Measurements from ENCODE around the gene KMT5C.

KMT5C gene

GRCh38 chr19:55304279-55304978, 35.2 kb upstream of the KMT5C start:
- no peak overlapping the region for H3K27ac ChIP-seq

DNA sequence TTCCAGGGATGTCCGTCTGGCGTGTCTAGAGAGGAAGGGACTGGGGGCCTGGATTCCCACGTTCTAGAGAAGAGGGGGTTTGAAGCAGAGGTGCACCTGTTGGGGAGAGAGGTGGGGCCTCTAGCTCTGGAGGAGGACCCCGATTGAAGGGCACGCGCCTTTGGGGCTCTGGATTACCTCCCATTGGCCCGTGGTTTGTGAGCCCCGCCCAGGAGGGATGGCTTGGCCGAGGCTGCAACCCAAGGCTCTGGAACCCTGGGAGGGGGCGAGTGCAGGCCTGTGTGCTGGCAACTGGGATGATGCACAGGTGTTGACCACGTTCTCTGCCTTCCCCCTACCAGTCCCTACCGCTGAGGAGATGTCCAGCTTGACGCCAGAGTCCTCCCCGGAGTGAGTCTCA, 34.7 kb upstream of the KMT5C start:
- H3K27ac ChIP-seq = no peak overlapping the region
- TF ChIP-seq CTCF (conservative IDR thresholded peaks at IDR 0.05) = no peak

More at GRCh38 chr19:55304279-55304978, 35.2 kb upstream of the KMT5C start:
- no peak for TF ChIP-seq CTCF (conservative IDR thresholded peaks at IDR 0.05)

GRCh38 chr19:55305491-55305890, 34.2 kb upstream of the KMT5C start:
- no peak overlapping the region for H3K27ac ChIP-seq
- no peak for TF ChIP-seq CTCF (conservative IDR thresholded peaks at IDR 0.05)

DNA sequence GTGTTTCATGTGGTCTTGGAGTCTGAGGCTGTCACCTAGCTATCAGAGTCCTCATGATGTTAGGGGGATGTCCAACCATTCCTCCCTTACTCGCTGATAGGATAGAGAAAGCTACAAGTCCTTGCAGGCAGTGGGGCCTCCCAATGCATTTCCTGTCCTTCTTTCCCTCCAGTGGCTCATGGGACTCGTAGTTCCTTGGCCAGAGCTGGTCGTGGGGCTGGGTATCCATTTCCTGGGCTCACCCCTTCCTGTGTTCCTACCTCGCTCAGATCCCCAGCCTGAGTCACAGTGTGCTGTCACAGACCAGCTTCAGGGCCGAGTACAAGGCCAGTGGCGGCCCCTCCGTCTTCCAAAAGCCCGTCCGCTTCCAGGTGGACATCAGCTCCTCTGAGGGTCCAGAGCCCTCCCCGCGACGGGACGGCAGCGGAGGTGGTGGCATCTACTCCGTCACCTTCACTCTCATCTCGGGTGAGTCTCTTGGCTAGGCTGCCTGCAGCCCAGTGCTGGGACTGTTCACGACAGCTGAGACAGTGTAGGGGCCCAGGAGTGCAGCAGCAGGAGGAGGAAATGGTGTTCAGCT, 33.6 kb upstream of the KMT5C start:
- H3K27ac ChIP-seq = no peak overlapping the region

GRCh38 chr19:55306712-55307111, 33.0 kb upstream of the KMT5C start:
- no peak for TF ChIP-seq CTCF (conservative IDR thresholded peaks at IDR 0.05)
- no peak overlapping the region for H3K27ac ChIP-seq

More for the DNA sequence above, 33.6 kb upstream of the KMT5C start:
- no peak for TF ChIP-seq CTCF (conservative IDR thresholded peaks at IDR 0.05)

DNA sequence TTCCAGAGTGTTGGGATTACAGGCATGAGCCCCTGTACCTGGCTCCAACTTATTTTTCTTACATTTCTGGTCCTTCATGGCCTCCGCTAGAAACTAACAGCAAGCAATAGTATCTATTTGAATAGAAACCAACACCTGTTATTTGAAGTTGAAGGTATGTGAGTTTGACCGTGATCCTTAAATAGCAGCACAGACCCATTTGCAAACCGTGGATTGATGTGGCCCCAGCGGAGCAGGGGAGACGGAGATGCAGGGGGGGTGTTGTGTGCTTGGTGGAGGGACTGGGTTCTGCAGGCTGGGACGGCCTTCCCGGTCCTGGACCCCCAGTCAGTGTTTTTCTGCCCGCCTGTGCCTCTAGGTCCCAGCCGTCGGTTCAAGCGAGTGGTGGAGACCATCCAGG, 31.4 kb upstream of the KMT5C start:
- TF ChIP-seq CTCF (conservative IDR thresholded peaks at IDR 0.05) = no peak
- no peak overlapping the region for H3K27ac ChIP-seq

- no peak overlapping the region for H3K27ac ChIP-seq
- no peak for TF ChIP-seq CTCF (conservative IDR thresholded peaks at IDR 0.05)
Measured at GRCh38 chr19:55309448-55309847, 30.2 kb upstream of the KMT5C start.

All from VCaP (cell line).